Measurements from ENCODE around the gene TMEM132D. TPM values are rescaled to one million over a fixed set of nuclear protein-coding genes. Genes with fewer than 3 reads are reported as not detected.
"Not testable (repeated sequence)": the region's sequence is repeated elsewhere in the genome, so short reads cannot be mapped to it uniquely, and the experiment has no call there.

TMEM132D gene
- polyA plus RNA-seq, 1 experiment: not detected

- no peak for TF ChIP-seq CTCF (IDR thresholded peaks at IDR 0.05; ENCODE audit: low read depth, low read length)
- H3K4me3 ChIP-seq (ENCODE audit: low read depth, low read length): no peak overlapping the region
- CTCF ChIA-PET: no interaction called here
- POLR2A ChIA-PET: no interaction called here
- H3K9me3 ChIP-seq (ENCODE audit: control insufficient read depth, insufficient read depth, low read length): peaks cover 33% of the 10 kb centered on the region
- DNase-seq (ENCODE audit: low read depth, low spot score): no peak
- H3K27me3 ChIP-seq (ENCODE audit: control insufficient read depth, insufficient read depth, low read length): no peaks in the 10 kb centered on the region
- no peak overlapping the region for H3K27ac ChIP-seq (ENCODE audit: low read depth, low read length)
Measured at GRCh38 chr12:129903092-129903945, 506 bp downstream of the TMEM132D start.

- ChIA-PET CTCF (no interaction called here), POLR2A (no interaction called here)
- no peak for DNase-seq (ENCODE audit: low read depth, low spot score)
- Histone ChIP-seq H3K27ac (ENCODE audit: low read depth, low read length) (no peak overlapping the region), H3K27me3 (ENCODE audit: control insufficient read depth, insufficient read depth, low read length) (no peaks in the 10 kb centered on the region), H3K9me3 (ENCODE audit: control insufficient read depth, insufficient read depth, low read length) (peaks cover 34% of the 10 kb centered on the region), H3K4me3 (ENCODE audit: low read depth, low read length) (no peak overlapping the region)
- TF ChIP-seq CTCF (IDR thresholded peaks at IDR 0.05; ENCODE audit: low read depth, low read length): no peak
Measured at GRCh38 chr12:129902371-129903091, 1.3 kb downstream of the TMEM132D start.

- Histone ChIP-seq H3K27me3 (ENCODE audit: control insufficient read depth, insufficient read depth, low read length) (no peaks in the 10 kb centered on the region), H3K27ac (ENCODE audit: low read depth, low read length) (no peak overlapping the region), H3K9me3 (ENCODE audit: control insufficient read depth, insufficient read depth, low read length) (peaks cover 37% of the 10 kb centered on the region), H3K4me3 (ENCODE audit: low read depth, low read length) (no peak overlapping the region)
- no peak for TF ChIP-seq CTCF (IDR thresholded peaks at IDR 0.05; ENCODE audit: low read depth, low read length)
- POLR2A ChIA-PET: no interaction called here
- CTCF ChIA-PET: no interaction called here
- DNase-seq (ENCODE audit: low read depth, low spot score): no peak
Measured at GRCh38 chr12:129901254-129901653, 2.6 kb downstream of the TMEM132D start.

- Histone ChIP-seq H3K4me3 (ENCODE audit: low read depth, low read length) (no peak overlapping the region), H3K27me3 (ENCODE audit: control insufficient read depth, insufficient read depth, low read length) (no peaks in the 10 kb centered on the region), H3K27ac (ENCODE audit: low read depth, low read length) (no peak overlapping the region), H3K9me3 (ENCODE audit: control insufficient read depth, insufficient read depth, low read length) (peaks cover 43% of the 10 kb centered on the region)
- TF ChIP-seq CTCF (IDR thresholded peaks at IDR 0.05; ENCODE audit: low read depth, low read length): no peak
- CTCF ChIA-PET: no interaction called here
- POLR2A ChIA-PET: no interaction called here
- DNase-seq (ENCODE audit: low read depth, low spot score): no peak
Measured at GRCh38 chr12:129900306-129900705, 3.5 kb downstream of the TMEM132D start.

- CTCF ChIA-PET; H3K4me3 ChIP-seq (ENCODE audit: low read depth, low read length); DNase-seq (ENCODE audit: low read depth, low spot score); POLR2A ChIA-PET; H3K27me3 ChIP-seq (ENCODE audit: control insufficient read depth, insufficient read depth, low read length); H3K27ac ChIP-seq (ENCODE audit: low read depth, low read length): not testable (repeated sequence)
- peaks cover 42% of the 10 kb centered on the region for H3K9me3 ChIP-seq (ENCODE audit: control insufficient read depth, insufficient read depth, low read length)
Measured at GRCh38 chr12:129899045-129899444, 4.8 kb downstream of the TMEM132D start.

Measured in AG04450 (cell line).